Measurements from ENCODE around the gene LAMA2. TPM values are rescaled to one million over a fixed set of nuclear protein-coding genes. Genes with fewer than 3 reads are reported as not detected.
A peak's percentile ranks its signal among the peaks of the same experiment; 100 is the strongest.

Gene LAMA2
- total RNA-seq, 1 donor from 2014 or later: 0.47 TPM

DNA sequence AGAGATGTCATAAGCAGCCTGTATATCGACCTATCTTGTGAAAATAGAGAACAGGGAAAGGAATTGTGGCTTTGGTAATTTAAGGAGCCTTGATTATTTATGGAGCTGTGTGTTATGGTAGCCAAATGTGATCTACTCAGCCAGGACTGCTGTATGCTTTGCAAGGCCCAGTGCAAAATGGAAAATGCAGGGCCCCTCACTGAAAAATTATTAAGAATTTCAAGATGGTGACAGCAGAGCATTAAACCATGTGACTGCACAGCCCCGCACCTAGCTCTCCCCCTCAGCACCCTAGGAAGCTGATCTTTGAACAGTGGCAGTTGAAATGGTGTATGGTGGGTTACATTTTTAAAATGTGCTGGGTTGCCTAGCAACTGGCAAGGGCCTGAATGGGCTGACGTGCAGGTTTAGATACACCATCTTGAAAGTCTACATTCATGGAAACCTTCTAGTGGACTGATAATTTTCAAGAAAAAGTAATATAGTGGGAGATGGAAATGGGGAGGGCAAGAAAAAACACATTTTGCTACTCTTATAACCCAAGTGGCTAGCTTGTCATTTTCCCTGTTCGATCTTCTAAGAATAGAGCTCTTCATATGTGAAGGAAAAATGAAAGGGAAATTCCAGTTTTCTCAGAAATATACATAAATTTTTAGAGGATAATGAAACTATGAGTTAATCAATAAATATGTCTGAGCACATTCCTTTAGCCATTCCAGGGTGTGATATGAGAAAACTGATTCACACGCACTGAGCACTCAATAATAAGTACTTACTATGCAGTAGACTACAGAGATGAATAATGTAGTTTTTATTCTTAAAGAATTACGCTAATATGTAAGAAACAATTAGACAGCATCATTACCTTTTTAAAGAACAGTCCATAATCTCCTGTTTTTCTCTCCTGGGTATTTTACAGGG, 619.1 kb downstream of the LAMA2 start:
- Mint-ChIP-seq H3K9me3 (no peaks in the 10 kb centered on the region), H3K27ac (peak overlapping the region; percentile 29), H3K27me3 (no peaks in the 10 kb centered on the region), H3K4me1 (peaks cover 38% of the 10 kb centered on the region), H3K4me3 (no peak overlapping the region), H3K36me3 (ENCODE audit: low read depth) (no peaks in the 10 kb centered on the region)
- intact Hi-C loops (cut with micrococcal nuclease): no loop called here
- DNase-seq: no peak

DNA sequence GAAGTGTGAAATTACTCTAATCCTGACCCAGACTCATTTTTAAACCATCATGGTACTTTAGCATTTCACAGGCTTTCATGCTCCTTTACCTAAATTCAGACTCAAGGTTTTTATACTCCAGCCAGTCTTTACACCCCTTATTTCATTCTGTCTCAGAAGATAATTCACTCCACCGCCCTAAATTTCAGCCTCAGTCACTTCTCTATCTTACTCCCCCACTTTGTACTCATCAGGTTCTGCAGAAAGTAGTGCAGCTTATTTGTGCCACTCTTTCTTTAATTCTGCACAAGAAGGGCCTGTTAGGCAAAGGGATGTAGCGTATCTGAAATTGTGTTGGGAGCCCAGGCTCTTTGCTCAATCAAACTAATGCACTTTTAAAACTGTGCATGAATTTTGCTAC, 621.5 kb downstream of the LAMA2 start:
- peaks cover 3% of the 10 kb centered on the region for H3K27me3 Mint-ChIP-seq
- intact Hi-C loops (cut with micrococcal nuclease): no loop called here
- DNase-seq: no peak
- H3K27ac Mint-ChIP-seq: no peak overlapping the region
- H3K4me3 Mint-ChIP-seq: no peak overlapping the region
- H3K4me1 Mint-ChIP-seq: peaks cover 23% of the 10 kb centered on the region
- H3K9me3 Mint-ChIP-seq: no peaks in the 10 kb centered on the region
- H3K36me3 Mint-ChIP-seq (ENCODE audit: low read depth): no peaks in the 10 kb centered on the region

DNA sequence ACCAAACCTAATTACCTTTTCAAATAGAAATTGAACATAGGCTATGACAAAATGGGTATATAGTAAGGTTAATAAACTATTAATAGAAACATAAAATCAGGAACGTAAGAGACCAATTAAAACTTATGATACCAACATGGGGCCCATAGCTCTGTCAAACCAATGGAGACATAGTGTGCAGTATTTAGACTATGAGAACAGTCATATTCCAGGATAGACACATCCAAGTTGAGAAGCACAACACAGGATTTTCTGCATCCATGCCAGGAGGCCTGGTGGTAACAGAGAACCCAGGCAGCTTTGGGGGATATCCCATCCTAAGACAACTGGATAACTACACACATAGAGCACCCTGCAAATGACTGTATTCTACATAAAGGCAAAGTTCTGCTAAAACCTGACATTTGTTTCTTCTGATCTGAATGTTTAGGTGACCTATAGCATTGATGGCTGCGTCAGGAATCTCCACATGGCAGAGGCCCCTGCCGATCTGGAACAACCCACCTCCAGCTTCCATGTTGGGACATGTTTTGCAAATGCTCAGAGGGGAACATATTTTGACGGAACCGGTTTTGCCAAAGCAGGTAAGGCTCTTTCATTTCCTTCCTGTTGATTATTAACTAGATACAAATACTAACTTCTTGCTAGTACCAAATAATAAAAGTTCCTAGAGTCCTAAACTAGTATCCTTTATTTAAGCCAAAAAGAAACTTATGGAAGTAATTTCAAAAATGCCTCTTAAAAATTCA, 624.3 kb downstream of the LAMA2 start:
- peaks cover 5% of the 10 kb centered on the region for H3K27me3 Mint-ChIP-seq

DNA sequence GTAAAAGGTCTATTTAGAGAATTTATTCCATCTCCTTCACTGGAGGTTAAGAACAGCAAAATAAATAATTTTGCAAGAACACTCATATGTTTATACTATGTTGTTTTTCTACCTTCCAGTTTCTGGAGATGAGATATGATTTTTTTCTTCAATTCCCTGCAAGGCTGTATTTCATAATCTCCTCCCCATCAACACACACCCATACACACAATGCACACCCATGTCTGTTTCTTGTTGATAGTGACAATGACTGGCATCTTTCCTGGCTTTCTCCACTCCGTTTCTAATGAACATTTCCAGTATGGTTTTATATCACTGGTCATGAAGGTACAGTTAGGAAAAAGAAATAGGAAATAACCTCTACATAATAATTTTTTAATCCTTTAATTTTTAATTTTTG, 624.9 kb downstream of the LAMA2 start:
- intact Hi-C loops (cut with micrococcal nuclease): no loop called here
- no peak for DNase-seq
- no peak overlapping the region for H3K4me3 Mint-ChIP-seq
- peaks cover 4% of the 10 kb centered on the region for H3K4me1 Mint-ChIP-seq
- no peak overlapping the region for H3K27ac Mint-ChIP-seq
- H3K36me3 Mint-ChIP-seq (ENCODE audit: low read depth): no peaks in the 10 kb centered on the region
- H3K27me3 Mint-ChIP-seq: peaks cover 5% of the 10 kb centered on the region
- no peaks in the 10 kb centered on the region for H3K9me3 Mint-ChIP-seq

More for the DNA sequence above, 624.3 kb downstream of the LAMA2 start:
- no peak for DNase-seq
- H3K27ac Mint-ChIP-seq: no peak overlapping the region
- H3K9me3 Mint-ChIP-seq: no peaks in the 10 kb centered on the region
- peaks cover 5% of the 10 kb centered on the region for H3K4me1 Mint-ChIP-seq
- intact Hi-C loops (cut with micrococcal nuclease): no loop called here
- H3K4me3 Mint-ChIP-seq: no peak overlapping the region
- no peaks in the 10 kb centered on the region for H3K36me3 Mint-ChIP-seq (ENCODE audit: low read depth)

DNA sequence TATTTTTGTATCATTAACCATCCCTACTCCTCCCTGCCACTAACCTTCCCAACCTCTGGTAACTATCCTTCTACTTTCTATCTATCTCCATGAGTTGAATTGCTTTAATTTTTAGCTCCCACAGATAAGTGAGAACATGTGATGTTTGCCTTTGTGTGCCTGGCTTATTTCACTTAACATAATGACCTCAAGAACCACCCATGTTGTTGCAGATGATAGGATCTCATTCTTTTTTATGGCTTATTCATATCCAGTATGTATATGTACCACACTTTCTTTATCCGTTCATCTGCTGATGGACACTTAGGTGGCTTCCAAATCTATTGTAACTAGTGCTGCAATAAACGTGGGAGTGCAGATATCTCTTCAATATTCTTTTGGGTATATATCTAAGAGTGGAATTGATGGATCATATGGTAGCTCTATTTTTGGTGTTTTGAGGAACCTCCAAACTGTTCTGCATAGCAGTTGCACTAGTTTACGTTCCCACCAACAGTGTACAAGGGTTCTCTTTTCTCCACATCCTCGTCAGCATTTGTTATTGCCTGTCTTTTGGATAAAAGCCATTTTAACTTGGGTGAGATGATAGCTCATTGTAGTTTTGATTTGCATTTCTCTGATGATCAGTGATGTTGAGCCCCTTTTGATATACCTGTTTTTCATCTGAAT, 625.7 kb downstream of the LAMA2 start:
- intact Hi-C loops (cut with micrococcal nuclease): no loop called here
- no peaks in the 10 kb centered on the region for H3K9me3 Mint-ChIP-seq
- no peak for DNase-seq
- no peak overlapping the region for H3K27ac Mint-ChIP-seq
- H3K4me3 Mint-ChIP-seq: no peak overlapping the region
- H3K36me3 Mint-ChIP-seq (ENCODE audit: low read depth): no peaks in the 10 kb centered on the region
- H3K4me1 Mint-ChIP-seq: peaks cover 2% of the 10 kb centered on the region
- peaks cover 5% of the 10 kb centered on the region for H3K27me3 Mint-ChIP-seq

DNA sequence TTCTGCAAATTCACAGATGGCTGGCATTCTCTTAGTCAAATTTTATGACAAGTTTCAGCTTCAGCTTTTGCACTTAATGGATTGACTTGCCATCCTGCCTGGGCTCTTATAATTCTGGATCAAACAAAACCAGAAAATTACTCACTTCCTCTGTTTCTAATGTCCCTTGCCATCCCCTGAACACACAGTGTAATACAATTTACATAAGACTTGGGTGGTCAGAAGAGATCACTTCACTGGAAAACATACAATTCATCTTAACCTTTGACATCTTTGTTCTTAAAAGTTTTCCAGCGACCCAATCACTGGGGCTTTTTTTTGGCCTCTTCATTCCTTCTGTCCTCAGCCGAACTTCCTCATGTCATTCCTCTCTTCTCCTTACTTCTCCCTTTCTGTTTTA, 628.0 kb downstream of the LAMA2 start:
- H3K36me3 Mint-ChIP-seq (ENCODE audit: low read depth): no peaks in the 10 kb centered on the region
- DNase-seq: no peak
- H3K9me3 Mint-ChIP-seq: no peaks in the 10 kb centered on the region
- no peak overlapping the region for H3K4me3 Mint-ChIP-seq
- peaks cover 2% of the 10 kb centered on the region for H3K4me1 Mint-ChIP-seq
- intact Hi-C loops (cut with micrococcal nuclease): no loop called here
- peaks cover 5% of the 10 kb centered on the region for H3K27me3 Mint-ChIP-seq
- H3K27ac Mint-ChIP-seq: no peak overlapping the region

DNA sequence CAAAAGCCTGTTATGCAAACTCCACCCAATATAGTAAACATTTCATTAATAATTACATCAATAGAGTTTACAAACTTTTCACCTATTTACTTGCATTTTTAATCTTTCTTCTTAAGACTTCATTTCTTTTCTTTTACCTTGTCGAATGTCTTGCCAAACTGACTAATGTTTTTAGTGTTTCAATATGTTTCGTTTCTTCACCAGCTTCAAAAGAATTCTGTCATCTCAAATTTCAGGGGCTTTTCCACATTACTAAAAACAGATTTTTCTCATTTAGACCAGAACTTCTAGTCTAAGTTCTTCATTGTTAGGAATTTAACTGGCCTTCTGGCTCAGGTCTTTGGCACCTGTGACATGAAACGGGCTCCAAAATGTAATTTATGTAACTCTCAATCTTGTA, 630.5 kb downstream of the LAMA2 start:
- intact Hi-C loops (cut with micrococcal nuclease): no loop called here
- Mint-ChIP-seq H3K4me3 (no peak overlapping the region), H3K4me1 (peaks cover 2% of the 10 kb centered on the region), H3K27ac (no peak overlapping the region), H3K27me3 (peaks cover 4% of the 10 kb centered on the region), H3K36me3 (ENCODE audit: low read depth) (no peaks in the 10 kb centered on the region), H3K9me3 (no peaks in the 10 kb centered on the region)
- DNase-seq: no peak

DNA sequence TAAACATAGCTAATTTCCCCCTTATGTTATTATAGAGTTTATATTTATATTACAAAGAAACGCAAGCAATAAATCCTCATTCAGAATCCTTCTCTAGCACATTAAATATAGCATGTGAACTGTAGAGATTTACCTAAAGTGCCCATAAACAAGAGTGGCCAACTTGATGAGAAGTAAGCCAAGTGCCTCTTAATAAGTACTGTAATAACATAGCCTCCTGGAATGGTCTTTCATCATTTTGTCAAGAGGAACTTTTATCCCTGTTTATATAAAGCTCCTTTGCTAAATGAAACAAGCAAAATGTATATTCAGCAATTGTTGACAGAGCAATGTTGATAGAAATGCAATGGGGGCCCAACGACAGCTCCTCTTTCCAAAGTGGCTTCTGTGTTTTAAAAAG, 632.1 kb downstream of the LAMA2 start:
- no peak for DNase-seq
- Mint-ChIP-seq H3K27ac (no peak overlapping the region), H3K36me3 (ENCODE audit: low read depth) (no peaks in the 10 kb centered on the region), H3K4me3 (no peak overlapping the region), H3K27me3 (peaks cover 2% of the 10 kb centered on the region), H3K9me3 (no peaks in the 10 kb centered on the region), H3K4me1 (peaks cover 2% of the 10 kb centered on the region)
- intact Hi-C loops (cut with micrococcal nuclease): no loop called here

DNA sequence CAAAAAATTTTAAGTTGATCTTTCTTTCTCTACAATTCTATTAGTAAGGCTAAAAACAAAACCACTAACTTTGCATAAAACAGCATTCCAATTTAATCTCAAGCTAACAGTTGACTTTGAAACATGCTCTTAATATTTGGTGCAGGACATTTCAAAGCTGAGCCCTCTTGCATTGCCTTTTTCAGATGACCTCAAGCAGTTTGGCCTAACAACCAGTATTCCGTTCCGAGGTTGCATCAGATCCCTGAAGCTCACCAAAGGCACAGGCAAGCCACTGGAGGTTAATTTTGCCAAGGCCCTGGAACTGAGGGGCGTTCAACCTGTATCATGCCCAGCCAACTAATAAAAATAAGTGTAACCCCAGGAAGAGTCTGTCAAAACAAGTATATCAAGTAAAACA, 633.1 kb downstream of the LAMA2 start:
- intact Hi-C loops (cut with micrococcal nuclease): no loop called here
- H3K9me3 Mint-ChIP-seq: no peaks in the 10 kb centered on the region
- H3K27me3 Mint-ChIP-seq: peaks cover 2% of the 10 kb centered on the region
- H3K4me3 Mint-ChIP-seq: no peak overlapping the region
- no peaks in the 10 kb centered on the region for H3K36me3 Mint-ChIP-seq (ENCODE audit: low read depth)
- H3K27ac Mint-ChIP-seq: no peak overlapping the region
- no peaks in the 10 kb centered on the region for H3K4me1 Mint-ChIP-seq
- no peak for DNase-seq

DNA sequence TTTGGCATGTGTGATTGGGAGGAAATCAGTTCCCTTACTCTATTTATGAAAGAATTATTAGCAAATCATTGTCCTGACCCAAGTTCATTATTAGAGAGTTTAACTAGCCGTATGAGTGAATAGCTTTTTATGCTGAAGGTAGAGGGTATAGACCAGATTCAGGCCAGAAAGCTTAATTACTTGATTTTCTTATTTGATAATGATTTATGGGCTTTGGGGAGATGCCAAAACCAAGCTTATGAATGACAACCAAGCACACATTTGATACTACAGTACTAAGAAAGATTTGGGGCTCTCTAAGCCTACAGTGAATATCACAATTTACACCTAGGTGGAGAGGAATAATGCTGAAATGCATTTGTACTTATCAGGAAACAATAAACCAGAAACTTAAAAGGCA, 633.8 kb downstream of the LAMA2 start:
- Mint-ChIP-seq H3K9me3 (no peaks in the 10 kb centered on the region), H3K4me3 (no peak overlapping the region), H3K27me3 (no peaks in the 10 kb centered on the region), H3K36me3 (ENCODE audit: low read depth) (no peaks in the 10 kb centered on the region), H3K27ac (no peak overlapping the region), H3K4me1 (peaks cover 2% of the 10 kb centered on the region)
- intact Hi-C loops (cut with micrococcal nuclease): loop anchor here (1.0 kb wide), 1 partner anchor 46 kb away; no protein-coding TSS in a partner anchor
- DNase-seq: no peak

DNA sequence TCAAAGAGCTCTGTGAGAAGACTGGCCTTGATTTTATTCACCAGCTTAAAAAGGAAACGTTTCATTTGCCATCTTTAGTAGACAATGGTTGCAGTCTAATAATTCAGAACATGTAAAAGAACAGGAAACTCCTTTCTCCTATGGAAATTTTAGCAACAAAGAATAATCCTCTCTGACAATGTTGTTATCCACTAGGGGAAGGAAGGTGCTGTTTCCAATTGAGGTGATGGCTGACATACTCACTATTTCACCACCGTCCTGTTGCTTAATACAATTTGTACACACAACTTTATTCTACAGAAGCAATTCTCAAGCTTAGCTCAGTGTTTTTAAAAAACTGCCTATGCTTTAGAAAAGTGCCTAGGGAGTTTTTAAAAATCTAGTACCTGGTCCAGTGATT, 634.4 kb downstream of the LAMA2 start:
- Mint-ChIP-seq H3K9me3 (no peaks in the 10 kb centered on the region), H3K27me3 (no peaks in the 10 kb centered on the region), H3K36me3 (ENCODE audit: low read depth) (no peaks in the 10 kb centered on the region), H3K4me1 (peaks cover 2% of the 10 kb centered on the region), H3K4me3 (no peak overlapping the region), H3K27ac (no peak overlapping the region)
- DNase-seq: no peak
- intact Hi-C loops (cut with micrococcal nuclease): loop anchor here (1.0 kb wide), 1 partner anchor 47 kb away; no protein-coding TSS in a partner anchor

DNA sequence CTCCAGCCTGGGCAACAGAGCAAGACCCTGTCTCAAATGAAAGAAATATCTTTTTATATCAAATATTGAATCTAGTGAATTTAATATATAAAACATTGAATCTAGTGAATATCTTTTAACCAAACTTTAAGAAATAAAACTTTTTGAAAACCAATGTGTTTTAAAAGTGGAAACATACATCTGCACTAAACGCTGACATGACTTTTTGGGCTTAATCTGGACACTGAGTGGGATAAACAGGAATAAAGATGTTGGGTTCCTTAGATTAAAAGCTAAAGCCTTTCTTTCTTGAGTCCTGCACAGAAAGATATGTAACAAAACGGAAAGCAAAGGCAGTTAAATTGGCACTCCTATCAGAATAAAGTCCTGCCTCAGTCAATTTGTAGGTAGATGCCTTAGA, 636.8 kb downstream of the LAMA2 start:
- Mint-ChIP-seq H3K9me3 (no peaks in the 10 kb centered on the region), H3K27ac (no peak overlapping the region), H3K4me1 (peaks cover 2% of the 10 kb centered on the region), H3K36me3 (ENCODE audit: low read depth) (no peaks in the 10 kb centered on the region), H3K4me3 (no peak overlapping the region), H3K27me3 (peaks cover 3% of the 10 kb centered on the region)
- intact Hi-C loops (cut with micrococcal nuclease): no loop called here
- no peak for DNase-seq

DNA sequence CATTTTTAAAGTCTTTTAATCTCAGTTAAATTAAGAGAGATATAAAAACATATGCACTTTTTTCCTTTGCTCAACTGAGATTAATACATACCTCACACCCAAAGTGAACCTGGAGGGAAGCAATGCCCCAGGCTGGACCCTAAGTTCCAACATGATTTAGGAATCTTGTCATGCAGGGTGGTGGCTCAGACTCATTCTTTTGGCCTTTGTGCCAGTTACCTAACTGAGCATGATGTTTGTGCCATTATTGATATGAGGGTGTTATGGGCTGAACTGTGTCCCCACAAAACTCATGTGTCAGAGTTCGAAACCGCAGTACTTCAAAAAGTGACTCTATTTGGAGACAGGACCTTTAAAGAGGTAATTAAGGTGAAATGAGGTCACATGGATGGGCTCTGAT, 639.0 kb downstream of the LAMA2 start:
- DNase-seq: no peak
- intact Hi-C loops (cut with micrococcal nuclease): no loop called here
- no peak overlapping the region for H3K4me3 Mint-ChIP-seq
- peaks cover 11% of the 10 kb centered on the region for H3K27me3 Mint-ChIP-seq
- H3K9me3 Mint-ChIP-seq: no peaks in the 10 kb centered on the region
- no peak overlapping the region for H3K27ac Mint-ChIP-seq
- no peaks in the 10 kb centered on the region for H3K36me3 Mint-ChIP-seq (ENCODE audit: low read depth)
- peaks cover 2% of the 10 kb centered on the region for H3K4me1 Mint-ChIP-seq

DNA sequence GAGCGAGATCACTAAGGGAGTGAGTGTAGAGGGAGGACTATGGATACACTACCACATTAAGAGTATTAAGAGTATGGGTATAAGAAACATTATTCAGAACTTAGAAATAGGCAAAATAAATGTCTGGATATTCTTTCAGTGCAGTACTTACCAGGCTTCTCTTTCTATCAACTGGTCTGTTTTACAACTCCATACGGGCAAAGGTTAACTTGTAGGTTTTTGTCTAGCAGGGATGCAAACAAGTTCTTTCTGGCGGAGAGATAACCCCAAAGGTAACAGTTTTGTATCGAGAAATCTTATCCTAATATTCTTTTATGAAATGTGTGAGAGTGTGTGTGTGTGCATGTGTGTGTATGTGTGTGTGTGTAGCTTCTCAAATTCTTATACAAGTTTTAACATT, 640.9 kb downstream of the LAMA2 start:
- H3K27me3 Mint-ChIP-seq: peaks cover 11% of the 10 kb centered on the region
- no peaks in the 10 kb centered on the region for H3K36me3 Mint-ChIP-seq (ENCODE audit: low read depth)
- DNase-seq: no peak
- no peak overlapping the region for H3K27ac Mint-ChIP-seq
- no peak overlapping the region for H3K4me3 Mint-ChIP-seq
- no peaks in the 10 kb centered on the region for H3K9me3 Mint-ChIP-seq
- H3K4me1 Mint-ChIP-seq: peaks cover 2% of the 10 kb centered on the region
- intact Hi-C loops (cut with micrococcal nuclease): no loop called here

Measured in activated CD4-positive, alpha-beta T cell treated with anti-CD3 and anti-CD28 coated beads, Interleukin-2, amount 10 ng/mL, durations not matched to agents 24 days and 14 days (primary cell).